HCT116 (cell line): ENCODE measurements around the gene CTRB2. TPM values are rescaled to one million over a fixed set of nuclear protein-coding genes. Genes with fewer than 3 reads are reported as not detected.

ENCODE experiments used
- ATAC-seq: fragments of 200-7000 bp; cut with Tn5 transposase; 2 replicates; pipeline ENCODE4 v1.9.1; 2020; ENCODE audit warnings: mild to moderate bottlenecking, moderate library complexity
- BruUV-seq: library from RNA; stranded (reverse); fragments of 400-500 nt; replicated peaks from 2 replicates; lab custom pipeline; 2021; lab: Mats Ljungman, UMichigan
- CTCF ChIA-PET: fragments of 300-600 bp; sonication (Branson Sonifier 250); formaldehyde crosslinking; loops from one replicate; lab custom pipeline; 2021; ENCODE audit warnings: antibody characterized with exemption; lab: Charles Lee
- POLR2A ChIA-PET: fragments of 300-600, 350-600 bp; sonication (Branson Sonifier 250); formaldehyde crosslinking; loops from one replicate; lab custom pipeline; 2021; ENCODE audit warnings: antibody characterized with exemption; lab: Charles Lee
- RAD21 ChIA-PET, 2 experiments: fragments of 300-600 bp; sonication (Branson Sonifier 250); formaldehyde crosslinking; loops; one replicate each; lab custom pipeline; 2023; ENCODE audit warnings: low total read pairs in 2 of 2; ENCODE audit not compliant: uncharacterized antibody in 2 of 2, unreplicated experiment in 2 of 2, low non-redundant PET in 1 of 2; lab: Charles Lee
- DNase-seq: peaks from one replicate; pipeline ENCODE4 v3.0.0-alpha.2; 2010; ENCODE audit warnings: low read depth, low spot score
- H2AFZ ChIP-seq: fragments of 200-600 bp; shearing (Covaris generic), sonication (generic); 2 replicates; pipeline ENCODE4 v1.6.1; 2017; ENCODE audit warnings: low read depth, mixed run types, mixed read lengths, antibody characterized with exemption, low read length; ENCODE audit not compliant: poor library complexity, severe bottlenecking
- H3K27ac ChIP-seq: 2 replicates; pipeline ENCODE4 v1.5.1; 2012; ENCODE audit warnings: low read depth, low read length
- H3K27me3 ChIP-seq: fragments of 200-600 bp; sonication (generic); 2 replicates; pipeline ENCODE4 v1.6.1; 2016; ENCODE audit warnings: mixed run types, low read length, mixed read lengths; ENCODE audit not compliant: insufficient read depth
- H3K36me3 ChIP-seq, 2 experiments: fragments of 200-500 bp in 1 of 2; fragments of 200-600 bp in 1 of 2; sonication (Bioruptor generic) in 1 of 2; sonication (generic) in 1 of 2; 2 replicates each; pipeline versions ENCODE4 v1.5.1 to v1.6.1; 2014 to 2016; ENCODE audit warnings: low read length in 2 of 2, inconsistent platforms in 1 of 2, mixed read lengths in 1 of 2, mixed run types in 1 of 2; ENCODE audit not compliant: insufficient read depth in 2 of 2, control insufficient read depth in 1 of 2
- H3K4me1 ChIP-seq, 2 experiments: fragments of 200-600 bp in 1 of 2; sonication (generic) in 1 of 2; 2 replicates each; pipeline versions ENCODE4 v1.5.1 to v1.6.1; 2012 to 2017; ENCODE audit warnings: low read length in 2 of 2, inconsistent platforms in 1 of 2, mild to moderate bottlenecking in 1 of 2, mixed read lengths in 1 of 2, mixed run types in 1 of 2, moderate library complexity in 1 of 2; ENCODE audit not compliant: insufficient read depth in 2 of 2, control insufficient read depth in 1 of 2
- H3K4me2 ChIP-seq: fragments of 200-600 bp; sonication (generic); 2 replicates; pipeline ENCODE4 v1.6.1; 2017; ENCODE audit warnings: mixed run types, low read length, mixed read lengths
- H3K4me3 ChIP-seq, 2 experiments: fragments of 200-600 bp in 1 of 2; sonication (generic) in 1 of 2; replicated peaks in 1 of 2; 2 replicates each; pipeline ENCODE4 v1.5.1; 2011 to 2016; ENCODE audit warnings: low read length in 2 of 2, control low read depth in 1 of 2, low read depth in 1 of 2, mild to moderate bottlenecking in 1 of 2, mixed read lengths in 1 of 2, mixed run types in 1 of 2
- H3K79me2 ChIP-seq: fragments of 200-600 bp; sonication (generic); 2 replicates; pipeline ENCODE4 v1.6.1; 2017; ENCODE audit warnings: mild to moderate bottlenecking, mixed run types, low read length, moderate library complexity, mixed read lengths; ENCODE audit not compliant: insufficient read depth
- H3K9ac ChIP-seq: fragments of 200-600 bp; sonication (generic); 2 replicates; pipeline ENCODE4 v1.6.1; 2016; ENCODE audit warnings: low read length, mixed read lengths
- H3K9me2 ChIP-seq: fragments of 200-600 bp; sonication (generic), shearing (Covaris generic); 2 replicates; pipeline ENCODE4 v1.6.1; 2017; ENCODE audit warnings: mixed run types, mild to moderate bottlenecking, moderate library complexity; ENCODE audit not compliant: insufficient read depth
- H3K9me3 ChIP-seq, 2 experiments: fragments of 200-500 bp in 1 of 2; fragments of 200-600 bp in 1 of 2; sonication (Bioruptor generic) in 1 of 2; sonication (generic) in 1 of 2; 2 replicates each; pipeline ENCODE4 v1.6.1; 2014 to 2017; ENCODE audit warnings: low read length in 2 of 2, mixed read lengths in 2 of 2, inconsistent platforms in 1 of 2, low read depth in 1 of 2, mild to moderate bottlenecking in 1 of 2, mixed run types in 1 of 2, moderate library complexity in 1 of 2; ENCODE audit not compliant: control insufficient read depth in 1 of 2, insufficient read depth in 1 of 2
- H4K20me1 ChIP-seq: fragments of 200-600 bp; sonication (generic), shearing (Covaris generic); 2 replicates; pipeline ENCODE4 v1.6.1; 2017; ENCODE audit warnings: mixed run types, mild to moderate bottlenecking, moderate library complexity; ENCODE audit not compliant: insufficient read depth
- CTCF ChIP-seq, 3 experiments: fragments of 200-600 bp in 1 of 3; sonication (generic) in 1 of 3; IDR thresholded peaks in 2 of 3; conservative IDR thresholded peaks in 1 of 3; 2 replicates each; pipeline ENCODE4 v1.5.1; 2012 to 2017; ENCODE audit warnings: low read depth in 2 of 3, low read length in 2 of 3, antibody characterized with exemption in 1 of 3, borderline replicate concordance in 1 of 3, control low read depth in 1 of 3, mild to moderate bottlenecking in 1 of 3, mixed read lengths in 1 of 3, mixed run types in 1 of 3, moderate library complexity in 1 of 3; ENCODE audit not compliant: insufficient read depth in 1 of 3
- FOSL1 ChIP-seq: IDR thresholded peaks from 2 replicates; pipeline ENCODE4 v1.6.1; 2012; ENCODE audit warnings: low read depth
- MAX ChIP-seq: IDR thresholded peaks from 2 replicates; pipeline ENCODE4 v1.6.1; 2012
- POLR2AphosphoS5 ChIP-seq: IDR thresholded peaks from 2 replicates; pipeline ENCODE4 v1.6.1; 2011; ENCODE audit warnings: mild to moderate bottlenecking, low read depth, low read length, moderate library complexity
- REST ChIP-seq: IDR thresholded peaks from 2 replicates; pipeline ENCODE4 v1.6.1; 2012; ENCODE audit warnings: low read depth
- SP1 ChIP-seq: IDR thresholded peaks from 2 replicates; pipeline ENCODE4 v1.6.1; 2012; ENCODE audit warnings: low read depth
- SRF ChIP-seq: IDR thresholded peaks from 2 replicates; pipeline ENCODE4 v1.6.1; 2012; ENCODE audit warnings: low read depth
- TCF7L2 ChIP-seq: IDR thresholded peaks from 2 replicates; pipeline ENCODE4 v1.7.0; 2011; ENCODE audit warnings: borderline replicate concordance, inconsistent platforms; ENCODE audit not compliant: insufficient read depth, insufficient read length; ENCODE audit errors: extremely low read depth
- ZBTB33 ChIP-seq: IDR thresholded peaks from 2 replicates; pipeline ENCODE4 v1.6.1; 2011; ENCODE audit warnings: mild to moderate bottlenecking, low read length, moderate library complexity; ENCODE audit not compliant: insufficient replicate concordance; ENCODE audit errors: extremely low read depth
- intact Hi-C: fragments of 100-400 bp; cut with micrococcal nuclease; formaldehyde crosslinking; loops from 2 replicates; pipeline ENCODE4 v1.10.0; 2022
- total RNA-seq: library from RNA; stranded (reverse); gene quantifications from one replicate; pipeline ENCODE4 v1.2.1, GENCODE V29; 2021; ENCODE audit not compliant: unreplicated experiment

Gene CTRB2
- total RNA-seq, 1 experiment from 2014 or later, result 10.0 TPM

- TF ChIP-seq REST (no peak), SP1 (no peak), ZBTB33 (no peak)
Observed at GRCh38 chr16:75225678-75226515, 18.9 kb upstream of the CTRB2 start (continued).

- Histone ChIP-seq H2AFZ (no peak overlapping the region), H3K27ac (no peak overlapping the region), H3K9ac (no peak overlapping the region), H3K4me3 (no peak overlapping the region), H4K20me1 (no peaks in the 10 kb centered on the region), H3K79me2 (no peaks in the 10 kb centered on the region), H3K4me1 (no peaks in the 10 kb centered on the region), H3K9me3 (no peaks in the 10 kb centered on the region), H3K9me2 (no peaks in the 10 kb centered on the region), H3K27me3 (no peaks in the 10 kb centered on the region), H3K36me3 (peaks cover 0 to 3% of the 10 kb centered on the region in 2 experiments; a peak in 1 of 4 replicates), H3K4me2 (no peak overlapping the region)
- CTCF ChIA-PET, result no interaction called here
- intact Hi-C loops, result loop anchor here (2.0 kb wide), 1 partner anchor 14 kb away; no protein-coding TSS in a partner anchor
- POLR2A ChIA-PET, result interaction anchor here (1.6 kb wide), 1 partner anchor 18 kb away, joined by 4 read pairs; the partner anchor contains the start of gene CTRB2
- BruUV-seq, result no TSS peak
- DNase-seq (no peak), ATAC-seq (no peak)
- RAD21 ChIA-PET, result no interaction called here
- TF ChIP-seq CTCF (IDR thresholded peaks at IDR 0.05 in 2 of 3, conservative IDR thresholded peaks at IDR 0.05 in 1 of 3; ENCODE audit: borderline replicate concordance in 1 of 3, insufficient read depth in 1 of 3, low read depth in 2 of 3, low read length in 2 of 3) (no peak), FOSL1 (no peak), SP1 (no peak), MAX (no peak), TCF7L2 (no peak), SRF (no peak), POLR2AphosphoS5 (no peak), REST (no peak)
Observed at GRCh38 chr16:75225092-75225491, 18.1 kb upstream of the CTRB2 start.
